ENCODE results near the gene TMEM209. TPM values are rescaled to one million over a fixed set of nuclear protein-coding genes. Genes with fewer than 3 reads are reported as not detected.
A peak's percentile ranks its signal among the peaks of the same experiment; 100 is the strongest.
"Not testable (repeated sequence)": the region's sequence is repeated elsewhere in the genome, so short reads cannot be mapped to it uniquely, and the experiment has no call there.

TMEM209 gene
- total and polyA plus RNA-seq, 12 donors: 5.9 to 14.7 (median 12.5) TPM

- Histone ChIP-seq H3K36me3 (no peaks in the 10 kb centered on the region), H3K27me3 (no peaks in the 10 kb centered on the region), H3K4me1 (peaks cover 0 to 4% (median 0%) of the 10 kb centered on the region in 9 donors), H3K27ac (peak overlapping the region in 3 of 10 donors; percentile 10 to 60 (median 27)), H3K9me3 (peaks cover 0 to 10% (median 0%) of the 10 kb centered on the region in 11 donors), H3K4me3 (no peak overlapping the region)
- 29 to 30% methylated on average over 1 of the region's 1 CpG for WGBS, 2 donors
- ATAC-seq: peak in 2 of 8 donors; percentile 44 to 59
- no peak for DNase-seq
- intact Hi-C loops (cut with DNase I): no loop called here
- TF ChIP-seq CTCF (IDR thresholded peaks at IDR 0.05): no peak
Measured at GRCh38 chr7:130227883-130228575, 22.8 kb upstream of the TMEM209 start.

DNA sequence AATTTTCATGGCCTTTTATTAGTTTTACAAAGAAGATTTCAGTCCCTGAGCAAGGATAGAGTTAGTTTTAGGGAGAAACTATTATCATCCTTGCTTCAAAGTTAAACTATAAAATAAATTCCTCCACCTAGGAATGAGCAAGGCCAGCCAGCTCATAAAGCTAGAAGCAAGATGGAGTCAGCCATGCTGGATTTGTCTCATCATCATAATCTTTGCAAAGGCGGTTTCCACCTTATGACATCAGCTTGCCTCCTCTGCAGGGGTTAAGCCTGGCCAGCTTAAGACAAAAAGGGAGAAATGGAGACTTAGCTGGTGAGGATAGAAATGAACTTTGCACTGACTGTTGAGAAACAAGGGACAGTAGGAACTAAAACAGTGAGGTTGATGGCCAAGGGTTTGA is 21.1 kb upstream of the TMEM209 start:
- no peak for ATAC-seq
- WGBS, 2 donors: 92 to 100% methylated on average over 1 of the region's 1 CpG
- TF ChIP-seq CTCF (IDR thresholded peaks at IDR 0.05): no peak
- Histone ChIP-seq H3K36me3 (no peaks in the 10 kb centered on the region), H3K4me3 (no peak overlapping the region), H3K4me1 (peaks cover 0 to 4% (median 0%) of the 10 kb centered on the region in 9 donors), H3K9me3 (peaks cover 0 to 10% (median 0%) of the 10 kb centered on the region in 11 donors), H3K27ac (no peak overlapping the region), H3K27me3 (no peaks in the 10 kb centered on the region)
- DNase-seq: no peak
- intact Hi-C loops (cut with DNase I): no loop called here

DNA sequence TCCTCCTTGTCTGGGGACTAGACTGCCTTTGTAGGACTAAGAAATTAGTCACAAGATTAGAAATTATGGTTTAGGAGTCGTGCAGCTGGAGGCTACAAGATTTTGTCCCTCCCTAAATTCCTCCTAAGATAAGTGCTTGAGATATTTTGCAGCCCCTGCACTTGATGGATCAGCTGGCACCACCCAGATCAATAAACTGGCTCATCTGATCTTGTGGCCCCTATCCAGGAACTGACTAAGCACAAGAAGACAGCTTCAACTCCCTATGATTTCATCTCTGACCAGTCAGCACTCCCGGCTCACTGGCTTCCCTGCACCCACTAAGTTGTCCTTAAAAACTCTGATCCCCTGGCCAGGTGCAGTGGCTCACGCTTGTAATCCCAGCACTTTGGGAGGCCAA is 19.7 kb upstream of the TMEM209 start:
- DNase-seq; H3K4me3 ChIP-seq; intact Hi-C loops (cut with DNase I); H3K36me3 ChIP-seq; H3K27ac ChIP-seq; ATAC-seq; H3K4me1 ChIP-seq; H3K27me3 ChIP-seq: not testable (repeated sequence)
- WGBS, 2 donors: 65 to 80% methylated on average over 3 of the region's 3 CpGs
- H3K9me3 ChIP-seq: peaks cover 0 to 10% (median 0%) of the 10 kb centered on the region in 11 donors

DNA sequence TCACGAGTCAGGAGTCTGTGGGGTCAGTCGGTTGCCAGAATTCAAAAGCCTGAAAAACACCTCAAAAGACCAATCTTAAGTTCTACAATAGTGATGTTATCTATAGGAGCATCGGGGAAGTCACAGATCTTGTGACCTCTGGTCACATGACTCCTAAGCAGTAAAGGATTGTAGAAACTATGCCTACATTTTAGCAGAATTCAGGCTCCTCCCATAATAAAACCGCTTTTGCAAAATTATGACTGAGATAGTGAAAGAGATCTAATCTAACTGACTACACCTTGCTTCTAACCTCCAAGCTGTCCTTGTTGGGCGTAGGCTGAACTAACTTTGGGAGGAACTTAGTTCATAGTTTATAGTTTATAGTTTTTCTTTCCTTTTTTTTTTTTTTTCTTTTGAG is 19.0 kb upstream of the TMEM209 start:
- no peak overlapping the region for H3K4me3 ChIP-seq
- H3K36me3 ChIP-seq: no peaks in the 10 kb centered on the region
- TF ChIP-seq CTCF (IDR thresholded peaks at IDR 0.05): no peak
- ATAC-seq (no peak), DNase-seq (no peak)
- no peaks in the 10 kb centered on the region for H3K27me3 ChIP-seq
- H3K27ac ChIP-seq: no peak overlapping the region
- intact Hi-C loops (cut with DNase I): no loop called here
- 95 to 97% methylated on average over 5 of the region's 5 CpGs for WGBS, 2 donors
- peaks cover 0 to 10% (median 0%) of the 10 kb centered on the region in 11 donors for H3K9me3 ChIP-seq
- H3K4me1 ChIP-seq: peaks cover 0 to 4% (median 0%) of the 10 kb centered on the region in 9 donors

DNA sequence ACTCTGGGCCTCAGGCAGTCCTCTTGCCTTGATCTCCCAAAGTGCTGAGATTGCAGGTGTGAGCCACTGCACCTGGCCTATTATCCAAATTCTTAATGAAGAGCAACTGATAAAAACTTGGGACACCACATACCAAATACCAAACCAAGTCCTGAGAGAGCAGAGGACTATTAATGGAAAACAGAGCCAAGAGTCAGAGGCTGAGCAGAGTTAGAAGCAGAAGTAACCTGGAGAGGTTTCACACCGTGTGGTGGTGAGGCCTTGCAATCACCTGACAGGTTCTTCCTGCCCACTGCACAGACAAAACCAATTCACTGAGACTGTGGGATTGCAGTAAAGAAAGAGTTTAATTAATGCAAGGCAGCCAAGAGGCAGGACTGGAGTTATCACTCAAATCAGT is 18.4 kb upstream of the TMEM209 start:
- H3K36me3 ChIP-seq: no peaks in the 10 kb centered on the region
- 45 to 76% methylated on average over 1 of the region's 1 CpG for WGBS, 2 donors
- no peaks in the 10 kb centered on the region for H3K27me3 ChIP-seq
- H3K4me3 ChIP-seq: no peak overlapping the region
- DNase-seq (no peak), ATAC-seq (no peak)
- peaks cover 0 to 10% (median 0%) of the 10 kb centered on the region in 11 donors for H3K9me3 ChIP-seq
- no peak overlapping the region for H3K27ac ChIP-seq
- no peak for TF ChIP-seq CTCF (IDR thresholded peaks at IDR 0.05)
- intact Hi-C loops (cut with DNase I): no loop called here
- H3K4me1 ChIP-seq: peaks cover 0 to under 1% (median 0%) of the 10 kb centered on the region in 9 donors
